Astrocyte (in vitro differentiated cells and primary cell): ENCODE data around the gene CYP4B1. TPM values are rescaled to one million over a fixed set of nuclear protein-coding genes. Genes with fewer than 3 reads are reported as not detected.

ENCODE experiments used
- DNase-seq: peaks from one replicate; pipeline ENCODE4 v3.0.0-alpha.2; 2010; ENCODE audit warnings: low read depth
- FAIRE-seq: peaks from 2 replicates; lab custom pipeline; 2011; peaks lifted over from hg19 to GRCh38; lab: Jason Lieb, UNC
- H2AFZ ChIP-seq: 2 replicates; pipeline ENCODE4 v1.6.0; 2012; ENCODE audit warnings: low read depth, low read length, inconsistent platforms
- H3K27ac ChIP-seq: 2 replicates; pipeline ENCODE4 v1.5.1; 2011; ENCODE audit warnings: low read depth, low read length, inconsistent platforms
- H3K27me3 ChIP-seq: 2 replicates; pipeline ENCODE4 v1.6.0; 2011; ENCODE audit warnings: low read length, inconsistent platforms; ENCODE audit not compliant: insufficient read depth
- H3K36me3 ChIP-seq: 2 replicates; pipeline ENCODE4 v1.5.1; 2011; ENCODE audit warnings: low read length, inconsistent platforms; ENCODE audit not compliant: insufficient read depth
- H3K4me1 ChIP-seq: 2 replicates; pipeline ENCODE4 v1.5.1; 2011; ENCODE audit warnings: low read length, inconsistent platforms; ENCODE audit not compliant: insufficient read depth
- H3K4me2 ChIP-seq: 2 replicates; pipeline ENCODE4 v1.6.0; 2012; ENCODE audit warnings: low read length, inconsistent platforms
- H3K4me3 ChIP-seq: 2 replicates; pipeline ENCODE4 v1.5.1; 2011; ENCODE audit warnings: low read depth, mild to moderate bottlenecking, low read length, inconsistent platforms; ENCODE audit not compliant: insufficient read depth
- H3K79me2 ChIP-seq: 2 replicates; pipeline ENCODE4 v1.6.0; 2012; ENCODE audit warnings: mild to moderate bottlenecking, low read length, inconsistent platforms; ENCODE audit not compliant: insufficient read depth
- H3K9ac ChIP-seq: 2 replicates; pipeline ENCODE4 v1.6.0; 2012; ENCODE audit warnings: mild to moderate bottlenecking, low read length, inconsistent platforms
- H3K9me3 ChIP-seq: 2 replicates; pipeline ENCODE4 v1.5.1; 2012; ENCODE audit warnings: low read depth, mild to moderate bottlenecking, low read length, inconsistent platforms; ENCODE audit not compliant: insufficient read depth
- H4K20me1 ChIP-seq: 2 replicates; pipeline ENCODE4 v1.6.0; 2012; ENCODE audit warnings: low read length, inconsistent platforms; ENCODE audit not compliant: insufficient read depth
- H3K27ac Mint-ChIP-seq: one replicate; pipeline ENCODE4 v1.8.0; 2021; ENCODE audit warnings: mild to moderate bottlenecking, mixed read lengths; ENCODE audit not compliant: unreplicated experiment
- H3K27me3 Mint-ChIP-seq: one replicate; pipeline ENCODE4 v1.8.0; 2021; ENCODE audit warnings: low read depth, mixed read lengths; ENCODE audit not compliant: unreplicated experiment
- H3K36me3 Mint-ChIP-seq: one replicate; pipeline ENCODE4 v1.8.0; 2021; ENCODE audit warnings: low read depth, mixed read lengths; ENCODE audit not compliant: unreplicated experiment
- H3K4me1 Mint-ChIP-seq: one replicate; pipeline ENCODE4 v1.8.0; 2021; ENCODE audit warnings: low read depth, mixed read lengths; ENCODE audit not compliant: unreplicated experiment
- H3K4me3 Mint-ChIP-seq: one replicate; pipeline ENCODE4 v1.8.0; 2021; ENCODE audit warnings: mild to moderate bottlenecking, moderate library complexity, mixed read lengths; ENCODE audit not compliant: unreplicated experiment
- H3K9me3 Mint-ChIP-seq: one replicate; pipeline ENCODE4 v1.8.0; 2021; ENCODE audit warnings: mild to moderate bottlenecking, mixed read lengths; ENCODE audit not compliant: unreplicated experiment
- EZH2 ChIP-seq: IDR thresholded peaks from 2 replicates; pipeline ENCODE4 v1.6.1; 2012; ENCODE audit warnings: mild to moderate bottlenecking, low read length, inconsistent platforms; ENCODE audit not compliant: insufficient read depth
- total RNA-seq: library from RNA; stranded (reverse); gene quantifications from 2 replicates; pipeline ENCODE4 v1.2.1, GENCODE V29; 2021
- TF ChIP-seq, protein P1 (sequence below): IDR thresholded peaks from 2 replicates; pipeline ENCODE4 v1.5.1; 2011; ENCODE audit warnings: low read depth, mild to moderate bottlenecking, inconsistent platforms, low read length, moderate library complexity; ENCODE audit not compliant: insufficient read depth

Gene CYP4B1
- total RNA-seq, 1 donor from 2014 or later: not detected

DNA sequence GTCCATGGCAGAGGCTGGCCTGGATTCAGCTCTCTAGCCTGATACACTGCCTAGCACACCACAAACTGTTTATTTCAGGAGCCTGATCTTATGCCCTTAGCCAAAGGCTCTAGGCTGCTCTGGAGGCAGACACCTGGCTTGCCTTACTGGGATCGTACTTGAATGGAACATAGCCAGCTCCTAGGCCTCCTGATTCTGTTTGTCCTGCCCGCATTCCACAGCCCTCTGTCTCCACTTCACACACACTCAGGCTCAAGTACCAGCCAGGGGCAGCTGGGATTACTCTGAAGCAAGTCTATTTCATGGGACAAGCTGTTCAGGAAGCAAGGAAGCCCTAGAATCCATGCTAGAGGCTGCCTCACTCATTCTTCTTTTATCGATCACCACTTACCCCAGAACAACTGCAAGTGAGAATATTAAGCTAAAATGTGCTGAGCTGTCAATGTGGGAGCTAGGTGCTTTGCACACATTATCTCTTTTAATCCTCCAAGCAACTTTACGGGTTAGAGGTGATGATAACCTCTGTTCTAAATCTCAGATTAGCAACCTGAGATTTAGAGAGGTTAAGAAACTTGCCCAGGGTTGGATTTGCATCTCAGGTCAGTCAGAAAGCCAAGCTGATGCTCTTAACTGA lies 31.1 kb upstream of the CYP4B1 start:
- Histone ChIP-seq H2AFZ (no peak overlapping the region), H3K27me3 (no peaks in the 10 kb centered on the region), H3K79me2 (no peaks in the 10 kb centered on the region), H3K9me3 (peaks cover 18% of the 10 kb centered on the region), H3K4me2 (no peak overlapping the region), H3K36me3 (no peaks in the 10 kb centered on the region), H3K9ac (no peak overlapping the region), H3K4me1 (no peaks in the 10 kb centered on the region), H3K4me3 (no peak overlapping the region), H4K20me1 (no peaks in the 10 kb centered on the region), H3K27ac (no peak overlapping the region)
- Mint-ChIP-seq H3K27ac (no peak overlapping the region), H3K4me1 (no peaks in the 10 kb centered on the region), H3K36me3 (peaks cover 4% of the 10 kb centered on the region), H3K27me3 (peaks cover 10% of the 10 kb centered on the region), H3K9me3 (peaks cover 23% of the 10 kb centered on the region), H3K4me3 (no peak overlapping the region)
- DNase-seq: no peak
- TF ChIP-seq, protein P1, sequence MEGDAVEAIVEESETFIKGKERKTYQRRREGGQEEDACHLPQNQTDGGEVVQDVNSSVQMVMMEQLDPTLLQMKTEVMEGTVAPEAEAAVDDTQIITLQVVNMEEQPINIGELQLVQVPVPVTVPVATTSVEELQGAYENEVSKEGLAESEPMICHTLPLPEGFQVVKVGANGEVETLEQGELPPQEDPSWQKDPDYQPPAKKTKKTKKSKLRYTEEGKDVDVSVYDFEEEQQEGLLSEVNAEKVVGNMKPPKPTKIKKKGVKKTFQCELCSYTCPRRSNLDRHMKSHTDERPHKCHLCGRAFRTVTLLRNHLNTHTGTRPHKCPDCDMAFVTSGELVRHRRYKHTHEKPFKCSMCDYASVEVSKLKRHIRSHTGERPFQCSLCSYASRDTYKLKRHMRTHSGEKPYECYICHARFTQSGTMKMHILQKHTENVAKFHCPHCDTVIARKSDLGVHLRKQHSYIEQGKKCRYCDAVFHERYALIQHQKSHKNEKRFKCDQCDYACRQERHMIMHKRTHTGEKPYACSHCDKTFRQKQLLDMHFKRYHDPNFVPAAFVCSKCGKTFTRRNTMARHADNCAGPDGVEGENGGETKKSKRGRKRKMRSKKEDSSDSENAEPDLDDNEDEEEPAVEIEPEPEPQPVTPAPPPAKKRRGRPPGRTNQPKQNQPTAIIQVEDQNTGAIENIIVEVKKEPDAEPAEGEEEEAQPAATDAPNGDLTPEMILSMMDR: no peak
- TF ChIP-seq EZH2: no peak
- FAIRE-seq: no peak

DNA sequence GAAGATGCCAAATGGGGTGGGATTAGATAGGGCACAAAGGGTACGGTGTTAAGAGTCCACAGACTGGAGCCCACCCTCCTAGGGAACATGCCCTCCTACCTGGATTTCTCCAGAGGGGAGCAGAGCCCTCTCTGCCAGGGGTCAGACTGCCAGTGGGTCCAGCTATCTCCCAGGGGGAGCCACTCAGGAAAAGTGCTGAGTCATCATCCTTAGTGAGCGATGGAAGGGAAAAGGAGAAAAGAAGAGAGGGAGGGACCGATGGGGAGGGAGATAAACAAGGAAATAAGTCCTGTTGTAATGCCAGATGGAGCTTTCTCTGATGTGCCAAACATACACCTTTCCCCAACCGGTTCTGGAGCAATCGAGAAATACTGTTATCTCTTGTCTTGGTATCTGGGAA lies 30.4 kb upstream of the CYP4B1 start:
- peaks cover 4% of the 10 kb centered on the region for H3K36me3 Mint-ChIP-seq
- Histone ChIP-seq H3K9ac (no peak overlapping the region), H3K27ac (no peak overlapping the region), H3K4me3 (no peak overlapping the region), H3K36me3 (no peaks in the 10 kb centered on the region), H3K4me2 (no peak overlapping the region), H3K4me1 (no peaks in the 10 kb centered on the region), H4K20me1 (no peaks in the 10 kb centered on the region), H3K9me3 (peaks cover 18% of the 10 kb centered on the region), H3K27me3 (no peaks in the 10 kb centered on the region), H3K79me2 (no peaks in the 10 kb centered on the region), H2AFZ (no peak overlapping the region)
- no peak for DNase-seq
- peaks cover 23% of the 10 kb centered on the region for H3K9me3 Mint-ChIP-seq
- H3K27me3 Mint-ChIP-seq: peaks cover 8% of the 10 kb centered on the region
- no peak overlapping the region for H3K4me3 Mint-ChIP-seq
- no peak overlapping the region for H3K27ac Mint-ChIP-seq
- no peak for FAIRE-seq
- no peaks in the 10 kb centered on the region for H3K4me1 Mint-ChIP-seq
- TF ChIP-seq, protein P1: no peak
- no peak for TF ChIP-seq EZH2

DNA sequence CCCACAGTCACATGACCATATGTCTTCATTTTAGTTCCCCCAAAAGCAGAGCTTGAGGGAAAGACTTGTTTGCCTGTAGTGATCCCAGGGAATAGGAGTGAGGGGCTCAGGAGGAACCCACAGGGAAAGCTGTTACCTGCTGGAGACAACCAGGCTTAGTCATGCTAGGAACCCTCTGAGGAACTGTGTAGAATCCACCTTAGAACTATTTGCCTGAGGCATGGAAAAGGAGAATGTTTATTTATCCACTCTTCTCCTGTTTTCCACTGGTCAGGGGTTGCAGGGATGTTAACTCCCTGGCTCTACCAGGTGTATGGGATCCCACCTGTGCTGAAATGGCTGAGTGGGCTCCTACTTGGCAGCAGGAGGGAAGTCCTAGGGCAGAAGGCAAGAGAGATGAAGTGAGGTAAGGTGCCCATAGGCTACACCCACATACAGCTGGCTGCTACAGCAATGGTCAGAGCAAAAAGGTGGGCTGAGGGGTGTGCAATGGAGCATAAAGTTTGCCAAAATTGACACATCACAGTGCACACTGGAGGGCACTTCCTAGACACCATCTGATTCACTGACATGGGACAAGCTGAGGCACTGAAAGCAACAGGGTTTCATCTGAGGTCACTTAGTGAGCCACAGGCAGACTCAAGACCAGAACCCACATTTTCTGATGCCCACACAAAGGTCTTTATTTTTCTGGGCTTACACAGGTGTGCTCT lies 29.7 kb upstream of the CYP4B1 start:
- Mint-ChIP-seq H3K4me1 (no peaks in the 10 kb centered on the region), H3K9me3 (peaks cover 21% of the 10 kb centered on the region)
- no peak for TF ChIP-seq EZH2
- TF ChIP-seq, protein P1: no peak

More for the DNA sequence above, 29.7 kb upstream of the CYP4B1 start:
- H3K9me3 ChIP-seq: peaks cover 18% of the 10 kb centered on the region
- H3K27ac ChIP-seq: no peak overlapping the region
- H4K20me1 ChIP-seq: no peaks in the 10 kb centered on the region
- Mint-ChIP-seq H3K4me3 (no peak overlapping the region), H3K27ac (no peak overlapping the region), H3K36me3 (peaks cover 4% of the 10 kb centered on the region), H3K27me3 (peaks cover under 1% of the 10 kb centered on the region)
- FAIRE-seq: no peak
- no peak overlapping the region for H3K4me3 ChIP-seq
- no peak overlapping the region for H3K9ac ChIP-seq
- no peaks in the 10 kb centered on the region for H3K36me3 ChIP-seq
- H2AFZ ChIP-seq: no peak overlapping the region
- H3K27me3 ChIP-seq: no peaks in the 10 kb centered on the region
- H3K4me1 ChIP-seq: no peaks in the 10 kb centered on the region
- no peak overlapping the region for H3K4me2 ChIP-seq
- H3K79me2 ChIP-seq: no peaks in the 10 kb centered on the region
- DNase-seq: no peak
